HG02610 (cell line): Measurements from ENCODE around the gene TGIF1.
A peak's percentile ranks its signal among the peaks of the same experiment; 100 is the strongest.

Source experiments
- ATAC-seq: cut with Tn5 transposase; IDR thresholded peaks from one replicate; pipeline ENCODE4 v1.9.1; 2021; ENCODE audit warnings: mild to moderate bottlenecking, moderate library complexity; ENCODE audit not compliant: unreplicated experiment

The TGIF1 gene

DNA sequence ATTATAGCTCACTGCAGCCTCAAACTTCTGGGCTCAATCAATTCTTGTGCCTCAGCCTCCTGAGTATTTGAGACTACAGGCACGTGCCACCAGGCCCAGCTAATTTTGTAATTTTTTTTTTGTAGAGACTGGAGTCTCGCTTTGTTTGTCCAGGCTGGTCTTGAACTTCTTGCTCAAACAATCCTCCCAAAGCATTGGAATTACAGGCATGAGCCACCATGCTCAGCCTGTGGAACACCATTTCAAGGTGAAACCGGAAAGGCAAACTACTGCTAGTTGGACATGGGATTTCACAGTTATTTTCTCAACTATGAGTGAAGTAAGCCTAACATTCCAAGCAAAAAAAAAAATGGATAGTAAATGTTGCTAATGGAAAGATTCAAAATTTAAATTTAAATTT lies 20.9 kb upstream of the TGIF1 start:
- no peak for ATAC-seq

DNA sequence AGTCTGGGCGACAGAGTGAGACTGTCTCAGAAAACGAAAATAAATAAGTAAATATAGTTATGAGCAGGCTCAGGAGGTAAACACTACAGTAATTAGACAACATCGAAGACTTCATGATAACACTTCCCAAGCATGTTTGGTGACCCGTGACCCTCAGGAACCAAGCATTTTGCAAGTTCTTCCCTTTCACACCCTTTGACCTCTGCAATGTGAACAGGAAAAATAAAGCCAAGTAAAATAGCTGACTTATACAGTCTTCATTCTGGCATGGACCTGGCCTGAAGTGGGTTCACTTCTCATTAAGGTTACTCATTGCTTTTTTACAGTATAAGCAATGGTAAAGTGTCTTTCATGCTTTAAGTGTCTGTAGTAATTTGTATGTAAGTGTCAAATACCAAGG lies 15.3 kb upstream of the TGIF1 start:
- ATAC-seq = no peak

DNA sequence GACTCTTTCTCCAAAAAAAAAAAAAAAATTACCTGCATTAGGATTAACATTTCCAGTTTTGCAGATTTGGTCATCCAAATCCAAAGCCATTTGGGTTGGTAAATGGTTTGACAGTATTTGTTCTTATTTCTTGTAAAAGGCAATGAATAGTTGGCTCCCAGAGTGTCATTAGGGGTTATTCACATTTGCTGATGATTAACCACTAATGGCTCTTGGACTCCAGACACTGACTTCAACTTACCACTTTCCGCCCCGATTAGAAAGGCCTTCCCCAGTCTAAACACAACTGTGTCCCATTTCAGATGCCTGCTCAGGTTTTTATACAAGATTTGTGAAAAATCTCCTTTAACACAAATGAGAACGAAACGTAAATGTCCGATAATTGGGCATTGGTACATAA lies 9.6 kb upstream of the TGIF1 start:
- no peak for ATAC-seq

DNA sequence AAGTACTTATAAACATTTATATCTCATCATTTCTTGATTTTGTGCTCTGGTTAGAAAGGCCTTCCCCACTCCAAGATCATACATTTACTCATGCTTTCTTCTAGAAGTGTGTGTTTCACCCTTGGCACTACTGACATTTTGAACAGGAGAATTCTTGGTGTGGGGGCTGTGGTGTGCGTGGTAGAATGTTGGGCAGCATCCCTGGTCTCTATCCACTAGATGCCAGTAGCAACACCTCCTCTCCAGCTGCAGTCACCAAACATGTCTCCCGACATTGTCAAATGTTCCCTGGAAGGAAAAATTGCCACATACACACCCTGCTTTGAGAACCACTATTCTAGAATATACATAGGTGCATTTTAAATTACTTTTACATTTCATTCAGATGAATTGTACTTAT lies 8.7 kb upstream of the TGIF1 start:
- no peak for ATAC-seq

DNA sequence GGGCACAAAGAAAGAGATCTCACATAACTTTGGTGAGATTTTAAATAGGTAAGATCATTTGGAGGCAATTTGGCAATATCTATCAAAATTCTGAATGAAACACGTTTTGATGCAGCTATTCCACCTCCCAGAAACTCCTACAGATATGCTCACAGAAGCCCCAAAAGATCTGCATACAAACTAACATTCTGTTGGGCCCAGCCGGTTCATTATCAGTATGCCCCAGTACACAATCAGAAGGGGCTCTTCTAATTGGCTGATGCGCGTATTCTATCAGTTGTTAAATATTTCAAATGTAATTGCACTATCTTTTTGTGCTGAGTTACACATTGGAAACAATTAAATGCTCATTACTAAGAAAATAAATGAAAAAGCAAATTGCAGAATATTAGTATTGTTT lies 7.1 kb upstream of the TGIF1 start:
- ATAC-seq = no peak

DNA sequence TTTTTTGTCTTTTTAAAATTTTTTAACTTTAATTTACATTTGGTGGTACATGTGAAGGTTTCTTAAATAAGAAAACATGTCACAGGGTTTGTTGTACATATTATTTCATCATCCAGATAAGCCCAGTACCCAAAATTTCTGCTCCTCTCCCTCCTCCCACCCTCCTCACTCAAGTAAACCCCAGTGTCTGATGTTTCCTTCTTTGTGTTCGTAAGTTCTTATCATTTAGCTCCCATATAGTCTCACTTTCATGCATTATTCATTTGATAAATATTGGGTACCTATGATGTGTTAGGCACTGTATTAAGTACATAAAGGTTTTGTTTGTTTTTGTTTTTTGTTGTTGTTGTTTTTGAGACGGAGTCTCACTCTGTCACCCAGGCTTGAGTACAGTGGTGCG lies 5.7 kb upstream of the TGIF1 start:
- ATAC-seq = no peak

DNA sequence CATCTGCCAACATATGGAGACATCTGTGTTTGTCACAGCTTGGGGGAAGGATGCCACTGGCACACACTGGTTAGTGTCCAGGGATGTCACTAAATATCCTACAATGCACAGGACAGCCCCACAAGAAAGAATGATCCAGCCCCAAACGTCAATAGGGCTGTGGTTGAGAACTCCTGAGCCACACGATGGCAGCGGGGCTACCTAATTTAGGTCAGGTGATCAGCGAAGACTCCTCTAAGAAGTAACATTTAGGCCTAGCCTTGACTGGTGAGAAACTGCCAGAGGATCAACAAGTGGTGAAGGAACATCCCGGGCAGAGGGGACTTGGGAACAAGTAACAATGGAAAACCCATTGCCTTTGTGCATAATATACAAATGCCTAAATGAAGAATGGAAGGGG lies 5.0 kb upstream of the TGIF1 start:
- no peak for ATAC-seq

DNA sequence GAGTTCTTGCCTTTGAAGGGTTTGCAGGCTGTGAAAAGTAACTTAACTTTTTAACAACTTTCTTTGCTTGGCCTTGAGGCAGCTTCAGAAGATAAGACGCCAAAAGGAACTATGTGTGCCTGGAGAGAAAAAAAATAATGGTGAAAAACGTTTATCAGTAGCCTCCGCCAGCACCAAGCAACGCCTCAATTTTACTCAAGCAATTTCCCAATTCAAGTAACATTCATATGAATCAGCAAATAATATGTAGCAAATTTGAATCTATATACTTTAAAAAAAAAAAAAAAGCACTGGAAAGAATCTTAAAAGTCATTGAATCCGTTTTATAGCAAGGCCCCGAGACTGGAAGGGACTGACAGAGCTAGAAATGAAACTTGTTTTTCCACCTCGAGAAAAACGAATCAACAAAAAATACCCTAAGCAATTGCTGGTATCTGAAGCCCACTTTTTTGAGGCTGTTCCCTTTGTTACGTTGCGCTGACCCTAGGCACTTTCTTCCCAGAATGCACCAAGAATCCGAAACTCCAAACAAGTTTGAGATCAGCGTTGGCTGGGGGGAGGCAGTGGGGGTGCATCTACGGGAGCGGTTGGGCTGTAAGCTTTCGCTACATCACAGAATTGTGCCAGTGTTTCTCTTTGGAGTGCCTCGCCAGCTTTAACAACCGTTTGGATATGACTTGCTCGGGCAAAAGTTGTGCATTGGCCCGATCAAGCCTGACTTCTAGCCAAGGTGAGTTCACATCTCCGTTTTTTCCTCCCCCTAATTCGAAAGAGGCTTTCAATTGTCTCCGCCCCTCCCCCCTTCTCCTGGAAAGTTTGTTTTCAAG lies 2.7 kb upstream of the TGIF1 start:
- no peak for ATAC-seq

DNA sequence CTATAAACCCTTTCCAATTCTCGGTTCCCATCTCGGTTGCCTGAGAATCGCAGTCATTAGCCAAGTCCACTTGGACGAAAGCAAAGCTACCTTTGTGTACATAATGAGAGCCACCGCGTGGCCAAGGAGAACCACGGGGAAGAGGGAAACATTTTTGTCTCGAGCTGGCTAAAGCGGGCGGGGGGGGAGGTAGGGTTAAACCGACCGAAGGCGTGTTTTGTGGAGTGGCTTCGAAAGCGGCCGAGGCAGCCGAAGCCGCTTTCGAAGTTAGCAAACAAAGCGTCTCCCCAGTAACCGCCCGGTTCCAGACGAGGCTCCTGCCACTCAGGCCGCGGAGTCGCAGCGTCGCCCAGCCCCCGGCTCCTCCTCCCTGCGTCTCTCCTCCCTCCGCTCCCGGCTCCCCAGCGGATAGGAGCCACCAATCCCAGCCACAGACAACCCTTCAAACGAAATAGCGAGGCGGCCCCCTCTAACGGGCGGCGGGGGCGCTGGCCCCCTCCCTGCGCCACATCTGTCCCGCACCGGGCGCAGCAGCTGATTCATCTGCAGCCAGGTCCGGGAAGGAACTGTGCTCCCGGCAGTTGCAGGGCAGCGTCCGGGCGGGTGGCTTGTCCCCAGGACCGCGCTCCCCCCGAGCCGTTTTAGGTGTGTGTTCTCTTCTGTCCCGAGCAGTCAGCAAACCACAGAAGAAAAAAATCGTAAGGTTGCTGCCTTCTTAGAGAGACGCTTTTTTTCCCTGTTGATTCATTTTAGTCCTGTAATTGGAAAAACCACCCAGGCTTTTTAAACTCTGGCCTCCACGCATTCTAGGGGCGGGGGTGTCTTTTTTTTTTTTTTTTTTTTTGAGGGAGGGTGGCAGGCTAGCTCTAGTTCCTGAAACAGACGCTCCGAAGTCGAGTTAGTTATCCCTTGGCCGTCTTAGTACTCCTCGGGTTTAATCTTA lies 1.8 kb upstream of the TGIF1 start:
- peak; percentile 76 for ATAC-seq

DNA sequence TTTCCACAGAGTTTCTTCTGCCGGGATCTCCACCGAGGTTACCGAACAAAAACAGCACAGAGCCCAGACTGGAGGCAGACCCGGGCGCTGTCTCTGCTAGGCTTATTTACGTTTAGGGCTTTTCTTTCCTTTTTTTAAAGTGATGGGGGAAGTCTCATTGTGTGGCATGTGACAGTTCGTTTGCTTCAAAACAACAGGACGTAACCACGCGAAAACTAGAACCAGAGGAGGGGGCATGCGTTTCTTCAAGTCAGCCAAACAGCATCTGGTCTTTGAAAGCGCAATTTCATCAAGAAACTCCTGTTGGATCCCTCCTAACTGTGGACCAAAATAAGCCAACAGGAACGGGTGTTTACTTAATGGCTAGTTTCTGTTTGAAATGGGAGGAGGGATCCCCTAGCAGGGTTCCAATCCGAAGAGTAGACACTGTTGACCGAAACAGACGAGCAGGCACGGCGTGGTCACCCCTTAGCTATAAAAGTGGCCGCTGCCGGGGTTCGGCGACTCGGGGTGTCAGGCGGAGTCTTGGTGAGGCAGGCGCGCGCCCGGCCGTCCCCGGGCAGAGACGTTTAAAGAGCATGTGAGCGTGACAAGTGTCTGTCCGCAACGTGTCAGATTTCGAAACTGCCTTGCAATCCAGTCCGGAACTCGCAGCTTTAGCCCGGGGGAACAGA lies 997 bp upstream of the TGIF1 start:
- ATAC-seq = peak; percentile 55

DNA sequence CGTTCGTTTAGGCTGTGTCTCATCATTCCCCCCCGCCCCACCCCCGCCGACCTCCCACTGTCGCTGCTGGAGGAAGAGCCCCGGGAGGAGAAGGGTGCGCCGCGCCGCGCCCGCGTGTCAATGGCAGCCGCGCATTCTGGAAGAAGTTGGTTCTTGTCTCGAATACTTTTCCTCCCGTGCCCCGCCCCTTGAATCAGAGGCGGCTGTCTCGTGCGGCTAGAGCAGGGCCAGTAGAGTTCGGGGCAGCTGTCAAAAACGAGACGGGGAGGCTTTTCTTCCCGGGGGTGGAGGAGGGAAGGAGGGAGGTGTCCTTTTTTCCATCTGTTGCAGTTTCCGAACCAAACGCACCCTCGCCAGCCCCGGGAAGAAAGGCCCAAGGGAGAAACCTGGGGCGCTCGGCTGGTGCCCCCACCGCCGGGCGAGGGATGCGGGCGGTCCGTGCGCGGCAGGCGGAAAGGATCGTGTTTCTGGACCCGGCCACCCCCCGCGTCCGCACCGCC lies 410 bp upstream of the TGIF1 start:
- peak; percentile 3 for ATAC-seq

DNA sequence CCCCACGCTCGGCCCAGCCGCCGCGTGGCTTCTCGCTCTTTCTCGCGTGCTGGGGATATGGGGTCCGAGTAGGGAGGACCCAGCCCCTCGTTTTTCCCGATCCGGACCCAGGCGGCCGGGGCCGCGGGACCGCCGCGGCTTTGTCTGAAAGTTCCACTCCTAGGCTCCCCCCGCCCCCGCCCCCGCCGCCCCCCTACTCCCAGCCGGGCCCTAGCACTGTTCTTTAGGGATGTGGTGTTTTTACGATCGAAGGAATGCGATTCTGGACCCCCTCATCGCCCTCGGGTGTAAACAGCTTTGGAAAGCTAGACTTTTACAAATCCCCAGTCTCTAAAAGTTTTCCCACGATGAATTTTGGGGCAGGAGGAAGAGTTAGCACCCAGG lies 819 bp downstream of the TGIF1 start:
- no peak for ATAC-seq

DNA sequence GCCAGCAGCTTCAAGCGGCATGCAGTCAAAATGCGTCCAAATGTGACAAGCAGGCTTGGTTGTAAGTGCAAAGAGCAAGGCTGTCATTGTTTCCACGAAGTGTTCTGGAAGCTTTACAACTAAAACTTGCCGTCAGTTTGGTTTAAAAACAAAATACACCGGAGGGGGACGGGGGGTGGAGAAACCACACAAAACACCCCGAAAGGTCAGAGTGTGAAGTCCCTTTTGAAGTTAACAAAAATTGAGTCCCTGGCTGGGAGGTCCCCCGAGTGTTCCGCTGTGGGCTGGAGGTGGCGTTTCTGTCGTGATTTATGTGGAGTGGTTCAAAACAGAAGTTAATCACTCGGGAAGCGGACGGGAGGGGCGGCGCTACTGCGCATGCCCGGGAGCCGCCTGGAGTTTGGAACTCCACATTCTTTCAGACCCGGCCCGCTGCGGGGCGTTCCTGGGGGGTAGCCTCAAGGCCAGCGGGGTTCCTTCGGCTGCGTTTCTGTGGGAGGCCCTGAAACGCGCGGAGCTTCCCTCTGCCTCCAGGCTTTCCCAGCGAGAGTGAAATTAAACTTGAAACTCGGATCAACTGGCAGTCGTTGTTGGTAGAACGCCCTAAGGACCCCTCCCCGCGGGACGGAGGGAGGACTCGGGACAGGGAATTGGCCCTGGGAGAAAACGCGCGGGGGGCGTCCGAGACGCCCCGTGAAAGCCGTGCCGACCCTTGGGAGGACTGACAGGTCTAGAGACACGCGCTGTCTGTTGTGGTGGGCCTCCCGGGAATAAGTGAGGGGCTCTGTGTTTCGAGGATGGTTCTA lies 1.4 kb downstream of the TGIF1 start:
- no peak for ATAC-seq

DNA sequence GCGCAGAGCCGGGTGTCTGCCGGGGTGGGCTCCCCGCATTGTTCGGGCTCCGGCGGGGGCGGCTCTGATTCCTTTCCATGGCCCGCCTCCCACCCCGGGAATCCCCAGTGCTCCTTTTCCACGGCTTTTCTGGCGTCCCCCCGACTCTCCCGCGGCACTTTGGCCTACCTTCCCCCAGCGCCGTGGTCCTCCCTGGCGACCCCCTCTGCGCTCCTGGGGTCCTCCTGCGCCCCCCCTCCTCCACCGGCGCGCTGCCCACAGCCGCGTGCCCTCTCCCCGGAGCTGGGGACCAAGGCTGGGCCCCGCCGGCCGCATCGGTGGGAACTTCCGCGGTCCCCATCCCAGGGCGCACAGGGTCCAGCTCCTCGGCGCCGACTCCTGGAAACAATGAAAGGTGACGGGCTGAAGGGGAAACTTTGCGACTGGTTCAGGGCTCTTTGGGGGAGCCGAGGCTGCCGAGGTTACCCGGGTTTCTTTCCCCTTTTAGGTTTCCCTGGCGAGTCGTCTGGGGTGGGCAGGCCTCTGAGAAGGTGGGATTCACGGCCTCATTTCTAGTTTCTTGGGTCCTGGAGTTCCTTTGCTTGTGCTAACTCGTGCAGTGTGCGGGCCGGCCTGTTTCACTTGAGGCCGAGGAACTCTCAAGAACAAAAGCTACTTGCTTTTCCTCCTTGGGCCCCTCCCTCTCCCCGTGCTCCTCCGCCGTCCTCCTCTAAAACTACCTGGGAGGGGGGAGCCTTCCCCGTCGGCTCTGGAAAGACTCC lies 2.2 kb downstream of the TGIF1 start:
- no peak for ATAC-seq

DNA sequence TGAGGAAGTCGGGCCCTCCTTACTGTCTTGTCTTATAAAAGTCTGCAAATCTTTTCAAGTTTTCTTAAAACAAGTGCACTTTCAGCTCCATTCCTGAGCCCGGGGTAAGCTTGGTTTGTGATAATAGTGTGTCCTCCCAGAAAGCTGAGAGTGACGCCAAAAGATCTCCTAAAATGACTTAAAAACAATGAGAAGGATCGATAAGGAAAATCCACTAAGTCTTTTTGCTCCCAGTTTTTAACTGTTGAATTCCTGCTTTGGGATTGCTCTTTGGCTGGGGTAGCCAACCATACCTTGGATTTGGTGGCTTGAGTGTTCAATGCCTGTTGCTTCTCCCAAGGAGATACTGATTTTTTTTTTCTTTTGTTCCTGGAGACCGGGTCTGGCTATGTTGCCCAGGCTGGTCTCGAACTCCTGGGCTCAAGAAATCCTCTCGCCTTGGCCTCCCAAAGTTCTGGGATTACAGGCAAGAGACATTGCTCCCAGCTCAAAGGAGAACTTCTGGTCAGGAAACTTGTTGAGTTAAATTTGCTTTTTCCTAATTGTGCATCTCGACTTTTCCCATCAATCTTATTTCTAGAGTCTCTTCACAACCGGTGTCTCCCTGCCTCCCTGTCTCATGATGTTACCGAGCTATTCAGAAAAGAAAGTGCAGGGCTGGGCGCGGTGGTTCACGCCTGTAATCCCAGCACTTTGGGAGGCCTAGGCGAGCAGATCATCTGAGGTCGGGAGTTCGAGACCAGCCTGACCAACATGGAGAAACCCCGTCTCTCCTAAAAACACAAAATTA lies 3.0 kb downstream of the TGIF1 start:
- ATAC-seq = no peak

DNA sequence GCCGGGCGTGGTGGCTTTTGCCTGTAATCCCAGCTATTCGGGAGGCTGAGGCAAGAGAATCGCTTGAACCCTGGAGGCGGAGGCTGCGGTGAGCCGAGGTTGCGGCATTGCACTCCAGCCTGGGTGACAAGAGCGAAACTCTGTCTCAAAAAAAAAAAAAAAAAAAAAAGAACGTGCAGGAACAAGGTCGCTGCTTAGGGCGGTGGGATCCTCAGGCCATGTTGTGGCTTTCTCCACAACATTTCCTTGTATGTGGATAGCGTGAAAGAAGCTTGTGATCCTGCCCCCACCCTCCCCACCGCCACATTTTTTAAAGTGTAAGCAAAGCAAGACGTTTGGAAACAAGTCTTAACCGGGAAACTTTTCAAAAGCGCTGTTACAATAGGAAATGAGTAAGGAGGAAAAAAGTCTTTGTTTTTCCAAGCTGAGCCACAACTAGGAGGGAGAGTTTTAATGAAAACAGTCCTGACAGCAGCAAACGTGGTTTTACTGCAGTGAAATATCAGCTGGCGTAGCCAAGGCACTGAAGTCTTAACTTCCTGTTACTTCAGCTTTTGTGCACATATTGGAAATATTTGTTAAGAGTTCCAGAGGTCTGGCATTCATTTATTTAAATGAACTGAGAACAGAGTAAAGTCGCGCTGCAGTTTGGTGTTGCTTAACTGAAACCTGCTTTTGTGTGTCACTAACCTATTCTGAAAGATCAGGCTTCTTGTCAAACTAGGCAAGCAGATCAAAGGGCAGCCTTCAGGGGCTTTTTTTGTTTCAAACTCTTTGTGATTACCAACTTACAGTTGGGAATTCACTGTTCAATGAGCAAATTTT lies 3.8 kb downstream of the TGIF1 start:
- peak; percentile 30 for ATAC-seq

DNA sequence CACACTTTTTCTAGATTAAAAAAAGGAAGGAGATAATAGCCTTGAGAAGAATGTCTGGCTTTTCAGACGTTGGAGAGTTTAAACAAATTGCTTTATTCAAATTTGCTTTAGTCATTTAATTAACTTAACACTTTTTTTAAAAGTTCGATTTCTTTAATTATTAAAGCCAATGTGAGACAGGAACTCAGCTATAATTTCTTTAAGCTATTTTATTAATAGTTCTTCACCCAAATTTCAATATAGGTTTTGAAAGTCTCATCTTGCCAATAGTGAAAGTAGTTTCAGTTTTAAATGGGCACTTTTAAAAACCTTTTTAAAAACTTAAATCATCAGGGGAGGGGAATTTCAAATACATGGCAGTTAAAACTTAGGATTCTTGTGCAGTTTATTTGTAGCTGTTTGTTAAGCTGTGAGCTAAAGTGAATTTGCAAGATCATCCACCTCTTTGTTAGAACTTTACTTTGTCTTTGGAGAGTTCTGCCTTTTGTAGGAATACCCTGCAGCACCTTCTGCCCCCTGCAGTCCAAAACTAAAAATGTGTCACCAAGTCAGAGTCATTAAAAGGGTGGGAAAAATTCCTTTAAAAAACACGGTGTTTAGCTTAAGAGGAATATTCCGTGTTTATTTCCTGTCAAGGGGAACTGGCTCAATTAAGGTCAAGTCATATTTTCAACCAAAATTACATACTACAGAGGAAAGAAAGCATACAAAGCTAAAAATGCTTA lies 4.6 kb downstream of the TGIF1 start:
- ATAC-seq = no peak
